Endothelial cell (in vitro differentiated cells): ENCODE measurements around the gene MAGI2. TPM values are rescaled to one million over a fixed set of nuclear protein-coding genes. Genes with fewer than 3 reads are reported as not detected.

Experiments used
- DNase-seq: peaks from one replicate; pipeline ENCODE4 v3.0.0; 2021; ENCODE audit warnings: low spot score
- H3K27ac Mint-ChIP-seq: one replicate; pipeline ENCODE4 v1.8.0; 2021; ENCODE audit warnings: mixed read lengths, inconsistent platforms; ENCODE audit not compliant: unreplicated experiment
- H3K27me3 Mint-ChIP-seq: one replicate; pipeline ENCODE4 v1.8.0; 2021; ENCODE audit warnings: mild to moderate bottlenecking, moderate library complexity, mixed read lengths, inconsistent platforms; ENCODE audit not compliant: unreplicated experiment
- H3K36me3 Mint-ChIP-seq: one replicate; pipeline ENCODE4 v1.8.0; 2021; ENCODE audit warnings: mild to moderate bottlenecking, low read depth, mixed read lengths, inconsistent platforms; ENCODE audit not compliant: unreplicated experiment
- H3K4me1 Mint-ChIP-seq: one replicate; pipeline ENCODE4 v1.8.0; 2021; ENCODE audit warnings: mild to moderate bottlenecking, mixed read lengths, inconsistent platforms; ENCODE audit not compliant: unreplicated experiment
- H3K4me3 Mint-ChIP-seq: one replicate; pipeline ENCODE4 v1.8.0; 2021; ENCODE audit warnings: mild to moderate bottlenecking, mixed read lengths, inconsistent platforms; ENCODE audit not compliant: unreplicated experiment
- H3K9me3 Mint-ChIP-seq: one replicate; pipeline ENCODE4 v1.8.0; 2021; ENCODE audit warnings: mixed read lengths, inconsistent platforms; ENCODE audit not compliant: unreplicated experiment
- total RNA-seq: library from RNA; stranded (reverse); fragmentation: NEBNext Ultra II Directional; extraction: Animal tissue kit (Norgen Biotek cat#: 25700); gene quantifications from one replicate; pipeline ENCODE4 v1.2.1, GENCODE V29; 2021; ENCODE audit not compliant: unreplicated experiment
- TF ChIP-seq, protein P1 (sequence below): fragments of 200-600 bp; sonication (generic); IDR thresholded peaks from one replicate; pipeline ENCODE4 v1.5.0; 2021; ENCODE audit warnings: antibody characterized with exemption; ENCODE audit not compliant: unreplicated experiment

MAGI2 gene
- total RNA-seq, 1 donor from 2014 or later: 6.3 TPM

DNA sequence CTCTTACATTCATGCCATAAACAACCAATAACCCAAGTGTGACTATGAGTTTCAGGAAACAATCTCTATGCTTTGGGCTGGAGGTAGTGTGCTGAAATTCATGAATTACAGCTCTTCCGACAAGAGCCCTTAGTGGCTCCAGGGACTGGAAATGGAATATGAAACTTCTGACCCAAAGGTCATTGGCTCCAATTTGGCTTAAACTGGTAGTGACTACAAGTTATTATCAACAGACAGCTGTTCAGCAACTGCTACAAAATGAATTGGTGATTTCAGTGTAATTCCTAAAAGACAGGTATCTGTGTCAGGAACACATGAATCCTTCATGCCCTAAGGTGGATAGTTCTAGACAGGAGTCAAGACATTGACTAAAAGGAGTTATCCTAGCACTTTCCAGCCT is 909.5 kb downstream of the MAGI2 start:
- no peaks in the 10 kb centered on the region for H3K27me3 Mint-ChIP-seq
- TF ChIP-seq, protein P1, sequence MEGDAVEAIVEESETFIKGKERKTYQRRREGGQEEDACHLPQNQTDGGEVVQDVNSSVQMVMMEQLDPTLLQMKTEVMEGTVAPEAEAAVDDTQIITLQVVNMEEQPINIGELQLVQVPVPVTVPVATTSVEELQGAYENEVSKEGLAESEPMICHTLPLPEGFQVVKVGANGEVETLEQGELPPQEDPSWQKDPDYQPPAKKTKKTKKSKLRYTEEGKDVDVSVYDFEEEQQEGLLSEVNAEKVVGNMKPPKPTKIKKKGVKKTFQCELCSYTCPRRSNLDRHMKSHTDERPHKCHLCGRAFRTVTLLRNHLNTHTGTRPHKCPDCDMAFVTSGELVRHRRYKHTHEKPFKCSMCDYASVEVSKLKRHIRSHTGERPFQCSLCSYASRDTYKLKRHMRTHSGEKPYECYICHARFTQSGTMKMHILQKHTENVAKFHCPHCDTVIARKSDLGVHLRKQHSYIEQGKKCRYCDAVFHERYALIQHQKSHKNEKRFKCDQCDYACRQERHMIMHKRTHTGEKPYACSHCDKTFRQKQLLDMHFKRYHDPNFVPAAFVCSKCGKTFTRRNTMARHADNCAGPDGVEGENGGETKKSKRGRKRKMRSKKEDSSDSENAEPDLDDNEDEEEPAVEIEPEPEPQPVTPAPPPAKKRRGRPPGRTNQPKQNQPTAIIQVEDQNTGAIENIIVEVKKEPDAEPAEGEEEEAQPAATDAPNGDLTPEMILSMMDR: no peak
- H3K4me1 Mint-ChIP-seq: no peaks in the 10 kb centered on the region
- DNase-seq: no peak
- H3K4me3 Mint-ChIP-seq: no peak overlapping the region
- H3K9me3 Mint-ChIP-seq: no peaks in the 10 kb centered on the region
- no peak overlapping the region for H3K27ac Mint-ChIP-seq
- H3K36me3 Mint-ChIP-seq: peaks cover 4% of the 10 kb centered on the region

DNA sequence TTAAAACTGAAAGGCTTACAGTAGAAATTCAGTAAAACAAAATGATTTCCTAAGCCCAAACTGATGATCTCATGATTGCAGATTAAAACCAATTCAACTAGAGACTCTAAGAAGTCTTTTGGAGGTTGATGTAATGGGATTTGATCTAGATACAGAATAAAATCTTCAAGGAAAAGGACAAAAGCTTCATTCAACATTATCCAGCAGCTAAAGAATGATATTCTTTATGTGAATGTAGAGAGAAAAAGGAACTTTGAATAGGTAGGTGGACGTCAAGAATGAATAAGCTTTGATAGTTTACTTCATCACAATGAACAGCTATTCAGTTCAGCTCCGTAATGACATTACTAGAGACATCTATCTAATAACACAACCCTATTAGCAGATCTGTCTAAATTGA is 910.5 kb downstream of the MAGI2 start:
- Mint-ChIP-seq H3K4me3 (no peak overlapping the region), H3K36me3 (peaks cover 4% of the 10 kb centered on the region), H3K27ac (no peak overlapping the region), H3K9me3 (no peaks in the 10 kb centered on the region), H3K27me3 (no peaks in the 10 kb centered on the region), H3K4me1 (no peaks in the 10 kb centered on the region)
- TF ChIP-seq, protein P1: no peak
- DNase-seq: no peak

DNA sequence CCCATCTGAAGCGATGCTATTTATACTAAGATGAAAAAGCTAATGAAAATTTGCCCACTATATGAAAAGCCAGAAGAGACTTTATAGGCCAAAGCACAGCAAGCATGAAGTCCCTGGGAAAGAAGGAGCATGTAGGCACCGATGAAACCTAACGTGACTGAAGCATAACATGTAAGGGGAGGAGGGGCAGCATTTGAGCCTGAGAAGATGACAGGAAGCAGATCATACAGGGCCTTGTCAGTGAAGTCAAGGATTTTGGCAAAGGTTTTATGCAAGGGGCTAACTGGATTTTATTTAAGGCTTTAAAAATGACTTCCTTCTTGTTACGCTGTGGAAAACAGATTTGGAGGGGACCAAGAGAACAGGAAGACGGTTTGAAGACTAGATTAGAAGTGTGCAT is 910.9 kb downstream of the MAGI2 start:
- Mint-ChIP-seq H3K27me3 (no peaks in the 10 kb centered on the region), H3K27ac (no peak overlapping the region), H3K4me3 (no peak overlapping the region)

DNA sequence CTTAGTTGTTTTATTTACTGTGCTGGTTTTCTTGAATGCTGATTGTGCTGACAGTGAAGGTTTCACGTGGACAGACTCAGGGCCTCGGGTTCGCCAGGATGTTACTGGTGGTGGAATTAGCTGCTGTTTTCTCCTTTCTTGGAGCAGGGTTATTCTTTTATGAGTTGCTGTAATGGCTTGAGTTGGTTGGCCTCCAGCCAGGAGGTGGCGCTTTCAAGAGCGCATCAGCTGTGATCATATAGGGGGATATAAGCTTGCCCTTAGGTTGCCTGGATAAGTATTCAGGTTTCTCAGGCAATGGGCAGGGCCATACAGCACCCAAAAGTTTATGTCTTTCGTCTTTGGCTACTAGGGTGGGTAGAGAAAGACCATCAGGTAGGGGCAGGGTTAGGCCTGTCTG is 913.6 kb downstream of the MAGI2 start:
- TF ChIP-seq, protein P1: no peak

More for the DNA sequence above, 910.9 kb downstream of the MAGI2 start:
- TF ChIP-seq, protein P1: no peak
- peaks cover 4% of the 10 kb centered on the region for H3K36me3 Mint-ChIP-seq
- no peaks in the 10 kb centered on the region for H3K9me3 Mint-ChIP-seq
- no peaks in the 10 kb centered on the region for H3K4me1 Mint-ChIP-seq
- DNase-seq: no peak

DNA sequence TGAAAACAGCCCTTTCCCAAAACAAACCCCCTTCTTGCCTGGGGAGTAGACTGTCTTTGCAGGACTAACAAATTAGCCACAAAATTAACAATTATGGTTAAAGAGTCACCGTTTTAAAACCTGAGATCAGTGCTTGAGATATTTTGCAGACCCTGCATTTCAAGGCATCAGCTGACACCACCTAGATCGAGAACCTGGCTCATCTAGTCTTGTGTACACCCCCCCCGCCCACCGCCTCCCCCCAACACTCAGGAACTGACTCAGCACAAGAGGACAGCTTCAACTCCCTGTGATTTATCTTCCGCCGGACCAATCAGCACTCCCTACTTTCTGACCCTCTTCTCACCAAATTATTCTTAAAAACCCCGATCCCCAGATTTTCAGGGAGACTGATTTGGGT is 917.8 kb downstream of the MAGI2 start:
- H3K9me3 Mint-ChIP-seq: no peaks in the 10 kb centered on the region
- H3K4me3 Mint-ChIP-seq: no peak overlapping the region
- TF ChIP-seq, protein P1: no peak
- peaks cover under 1% of the 10 kb centered on the region for H3K4me1 Mint-ChIP-seq
- H3K27me3 Mint-ChIP-seq: no peaks in the 10 kb centered on the region
- peaks cover 4% of the 10 kb centered on the region for H3K36me3 Mint-ChIP-seq
- DNase-seq: no peak
- H3K27ac Mint-ChIP-seq: no peak overlapping the region

More for the DNA sequence above, 913.6 kb downstream of the MAGI2 start:
- DNase-seq: no peak
- H3K9me3 Mint-ChIP-seq: no peaks in the 10 kb centered on the region
- H3K27me3 Mint-ChIP-seq: no peaks in the 10 kb centered on the region
- H3K36me3 Mint-ChIP-seq: peaks cover 4% of the 10 kb centered on the region
- H3K4me1 Mint-ChIP-seq: no peaks in the 10 kb centered on the region
- no peak overlapping the region for H3K27ac Mint-ChIP-seq
- H3K4me3 Mint-ChIP-seq: no peak overlapping the region
